Left renal pelvis (tissue), 4 donors: ENCODE results near the gene IGSF5. TPM values are rescaled to one million over a fixed set of nuclear protein-coding genes. Genes with fewer than 3 reads are reported as not detected.
"Not testable (repeated sequence)": the region's sequence is repeated elsewhere in the genome, so short reads cannot be mapped to it uniquely, and the experiment has no call there.

ENCODE experiments used
- DNase-seq, 4 donors: peaks; one replicate each; pipeline ENCODE4 v3.0.0-alpha.2; 2013; ENCODE audit warnings: low read depth in 4 of 4, low spot score in 3 of 4
- polyA plus RNA-seq, 4 donors: library from polyadenylated mRNA; unstranded; fragments of 120-200 nt; gene quantifications; one replicate each; pipeline ENCODE4 v1.2.1, GENCODE V29; 2013; ENCODE audit not compliant: insufficient read length in 4 of 4

The IGSF5 gene
- polyA plus RNA-seq, 4 donors = 0.46 to 1.1 (median 0.88) TPM

DNA sequence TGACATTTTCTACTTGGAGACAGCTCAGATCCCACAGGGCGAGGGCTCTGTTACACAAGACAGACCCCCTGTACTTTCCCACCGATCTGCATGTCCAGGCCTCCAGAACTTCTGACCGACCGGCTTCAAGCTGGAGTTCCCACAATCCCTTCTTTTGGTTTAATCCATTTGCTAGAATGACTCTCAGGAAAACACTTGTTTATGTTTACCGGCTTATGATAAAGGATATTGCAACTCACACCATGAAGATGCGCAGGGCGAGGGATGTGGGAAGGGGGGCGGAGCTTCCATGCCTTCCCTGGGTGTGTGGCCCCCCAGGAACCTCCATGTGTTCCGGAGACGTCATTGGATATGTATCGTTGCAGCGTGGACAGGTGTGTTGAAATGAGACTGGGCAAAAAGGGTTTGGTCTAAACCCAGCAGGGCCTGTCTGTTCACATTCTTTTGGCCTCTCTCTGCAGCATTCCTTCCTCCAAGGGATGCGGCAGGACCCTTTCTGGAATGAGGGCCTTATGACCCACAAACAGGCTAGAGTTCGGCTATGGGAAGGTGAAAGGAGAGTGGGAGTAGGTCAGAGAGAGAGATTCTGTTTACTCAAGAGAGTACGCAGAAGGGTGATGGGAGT, 7.5 kb upstream of the IGSF5 start:
- no peak for DNase-seq

DNA sequence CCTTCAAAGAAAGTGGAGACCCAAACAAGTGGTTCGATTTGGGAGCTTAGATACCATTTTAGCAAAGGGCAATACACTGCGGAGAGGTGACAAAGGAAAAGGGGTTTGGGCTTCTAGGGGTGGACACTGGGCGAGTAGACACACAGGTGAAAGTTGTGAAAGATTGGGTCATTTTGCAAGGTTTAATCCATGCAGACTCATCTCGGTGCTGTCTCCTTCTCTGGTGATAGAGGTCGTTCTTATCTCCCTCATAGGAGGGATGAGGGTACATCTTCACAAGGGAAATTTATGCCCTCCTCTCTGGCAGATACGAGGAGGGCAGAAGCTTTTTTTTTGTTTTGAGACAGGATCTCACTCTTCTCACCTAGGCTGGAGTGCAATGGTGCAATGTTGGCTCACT, 6.4 kb upstream of the IGSF5 start:
- no peak for DNase-seq

DNA sequence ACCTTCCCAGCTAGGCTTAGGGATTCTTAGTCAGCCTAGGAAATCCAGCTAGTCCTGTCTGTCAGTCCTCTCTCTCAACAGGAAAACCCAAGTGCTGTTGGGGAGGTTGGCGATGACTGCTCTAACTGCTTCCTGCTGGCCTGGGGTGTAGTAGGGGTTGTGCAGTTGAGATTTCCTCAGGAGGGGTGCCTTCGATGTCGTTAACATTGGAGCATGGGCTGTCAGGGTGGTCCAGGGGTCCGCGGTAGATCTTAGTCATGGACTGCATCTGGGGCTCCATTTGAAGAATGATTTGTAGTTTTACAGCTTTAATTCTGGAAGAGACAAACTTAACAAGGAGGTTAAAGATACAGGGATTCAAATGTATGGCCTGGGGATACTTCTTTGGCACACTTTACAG, 5.5 kb upstream of the IGSF5 start:
- not testable (repeated sequence) for DNase-seq

DNA sequence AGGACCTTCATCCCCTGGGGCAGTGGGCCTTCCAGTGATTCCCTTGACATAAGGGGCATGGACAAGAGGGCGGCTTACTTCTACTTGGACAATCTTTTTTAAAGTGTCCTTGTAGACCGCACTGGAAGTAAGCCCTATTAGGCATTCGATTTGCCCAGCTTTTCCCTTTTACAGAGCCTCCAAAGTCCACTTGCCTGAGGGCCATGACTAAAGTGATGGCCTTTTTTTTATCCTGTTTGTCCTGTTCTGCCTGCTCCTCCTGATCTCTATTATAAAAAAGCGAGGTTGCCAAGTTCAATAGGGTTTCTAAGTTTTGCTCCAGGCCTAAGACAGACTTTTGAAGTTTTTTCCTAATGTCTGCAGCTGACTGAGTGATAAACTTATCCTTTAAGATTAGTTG, 2.4 kb upstream of the IGSF5 start:
- DNase-seq = not testable (repeated sequence)

DNA sequence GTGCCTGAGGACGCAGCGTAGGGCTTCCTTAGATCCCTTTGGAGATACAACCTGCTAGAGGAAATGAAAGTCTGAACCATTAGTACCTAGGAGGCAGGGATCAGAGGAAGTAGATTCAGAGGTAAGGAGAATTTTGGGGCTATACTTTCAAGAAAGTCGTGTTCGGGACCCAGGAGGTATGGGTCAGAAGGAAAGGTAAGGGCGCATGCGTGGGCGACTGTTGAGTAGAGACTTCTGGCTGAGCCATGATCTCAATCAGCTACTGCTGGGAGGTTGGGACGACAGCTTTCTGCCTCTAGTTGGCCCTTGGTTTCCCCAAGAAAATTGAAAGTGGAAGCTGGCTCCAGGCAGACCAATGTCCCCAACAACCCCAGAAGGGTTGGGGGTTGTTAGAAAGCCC, 349 bp downstream of the IGSF5 start:
- not testable (repeated sequence) for DNase-seq

DNA sequence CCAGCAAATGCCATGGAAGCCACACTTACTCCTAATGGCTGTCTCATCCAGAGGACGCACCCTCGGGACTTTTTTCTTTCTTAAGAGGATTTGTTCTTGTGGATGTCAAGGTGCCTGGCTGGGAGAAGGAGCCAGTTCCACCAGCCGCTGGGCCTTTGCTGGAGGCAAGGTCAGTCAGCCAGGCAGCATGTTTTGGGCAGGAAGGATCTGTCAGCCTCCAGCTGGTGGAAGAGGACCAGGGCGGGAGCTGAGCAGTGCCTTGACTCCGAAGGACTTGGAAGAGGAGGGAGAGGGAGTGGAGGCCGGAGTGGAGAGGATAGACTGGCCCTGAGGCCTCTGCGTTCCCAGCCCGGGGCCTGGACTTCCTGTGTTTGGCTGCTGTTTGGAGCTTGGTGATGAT, 5.7 kb downstream of the IGSF5 start:
- no peak for DNase-seq

DNA sequence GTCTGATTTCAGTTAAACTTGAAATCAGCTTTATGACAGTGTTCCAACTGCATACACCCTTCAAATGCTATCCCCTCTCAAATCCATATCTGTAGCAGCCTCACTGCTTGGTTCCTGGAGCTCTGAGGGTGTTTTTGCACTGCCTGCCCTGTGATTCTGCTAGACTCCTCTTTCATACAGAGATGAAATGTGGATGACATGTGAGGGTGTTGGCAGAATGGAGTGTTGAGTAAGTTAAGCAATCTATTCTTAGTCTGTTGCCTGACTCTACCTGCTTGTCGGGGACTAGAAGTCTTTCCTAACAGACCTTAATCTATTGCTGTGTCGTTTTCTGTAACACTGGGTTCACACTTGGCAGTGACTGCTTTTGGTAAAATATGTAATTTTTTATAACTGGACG, 9.8 kb downstream of the IGSF5 start:
- no peak for DNase-seq

DNA sequence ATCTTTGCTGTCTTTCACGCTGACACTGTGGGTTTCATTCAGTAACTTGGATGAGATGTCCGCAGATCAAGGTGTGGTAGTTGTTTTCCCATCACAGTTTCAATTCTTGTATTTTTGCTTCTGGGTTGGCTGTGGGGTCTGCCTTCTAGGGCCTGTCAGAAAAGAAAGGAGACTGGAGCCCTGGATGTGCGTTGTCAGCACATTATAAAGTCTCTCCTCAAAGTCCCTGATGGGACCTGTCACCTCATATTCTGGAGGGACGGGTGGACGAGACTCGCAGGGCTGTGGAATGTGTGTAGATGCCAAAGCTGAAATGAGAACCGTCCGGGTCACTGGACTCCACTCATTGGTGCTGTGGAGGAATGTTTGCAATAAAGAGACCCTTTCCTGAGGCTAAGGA, 11.3 kb downstream of the IGSF5 start:
- no peak for DNase-seq

DNA sequence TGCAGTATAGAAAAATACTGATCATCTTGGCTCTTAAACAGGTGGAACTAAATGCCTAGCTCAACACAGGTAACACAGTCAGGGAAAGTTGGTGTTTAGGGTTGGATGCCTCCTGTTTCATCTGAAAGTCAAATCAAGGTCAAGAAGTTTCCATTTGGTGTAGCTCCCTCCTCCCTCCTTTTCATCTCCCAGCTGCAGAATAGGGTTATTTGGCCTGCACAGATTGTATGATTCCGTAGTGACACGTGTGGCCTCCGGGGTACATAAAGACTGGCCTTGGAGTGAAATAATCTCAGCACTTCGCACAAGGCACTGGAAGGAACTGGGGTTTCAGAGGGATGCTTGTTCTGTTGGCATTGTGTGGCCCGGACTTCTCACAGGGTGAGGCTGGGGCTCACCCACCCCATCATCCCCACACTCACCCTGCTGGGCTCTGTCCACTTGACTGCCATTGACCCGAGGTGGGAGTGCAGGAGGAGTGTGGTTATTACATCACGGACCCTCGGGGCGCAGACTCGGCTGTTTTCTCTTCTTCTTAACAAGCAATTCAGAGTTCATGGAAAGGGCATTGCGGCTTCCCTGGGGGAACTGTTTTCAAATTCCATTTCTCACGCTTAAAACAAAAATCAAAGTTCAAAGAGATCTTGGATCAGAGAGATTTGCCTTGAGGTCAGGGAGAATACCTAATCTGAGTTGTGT, 18.4 kb downstream of the IGSF5 start:
- DNase-seq = peak in 2 of 4 donors; percentile 6 to 8

DNA sequence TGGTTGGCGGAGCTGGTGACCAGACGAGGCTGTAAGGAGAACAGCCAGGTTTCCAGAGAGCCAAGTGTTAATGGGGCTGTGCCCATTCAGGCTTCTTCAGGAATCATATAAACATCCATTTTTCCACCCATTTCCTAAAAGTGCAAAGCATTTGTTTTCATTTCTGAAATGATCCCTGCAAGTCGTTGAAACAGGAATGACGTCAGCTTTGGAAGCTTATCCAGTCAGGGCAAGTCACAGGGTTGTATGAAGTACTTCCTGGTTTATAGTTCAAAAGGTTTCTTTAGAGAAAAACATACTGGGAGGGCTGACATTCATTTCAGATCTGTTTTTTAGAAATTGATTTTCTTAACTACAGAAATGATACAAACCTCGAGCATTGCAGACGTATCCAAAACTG, 29.2 kb downstream of the IGSF5 start:
- no peak for DNase-seq

DNA sequence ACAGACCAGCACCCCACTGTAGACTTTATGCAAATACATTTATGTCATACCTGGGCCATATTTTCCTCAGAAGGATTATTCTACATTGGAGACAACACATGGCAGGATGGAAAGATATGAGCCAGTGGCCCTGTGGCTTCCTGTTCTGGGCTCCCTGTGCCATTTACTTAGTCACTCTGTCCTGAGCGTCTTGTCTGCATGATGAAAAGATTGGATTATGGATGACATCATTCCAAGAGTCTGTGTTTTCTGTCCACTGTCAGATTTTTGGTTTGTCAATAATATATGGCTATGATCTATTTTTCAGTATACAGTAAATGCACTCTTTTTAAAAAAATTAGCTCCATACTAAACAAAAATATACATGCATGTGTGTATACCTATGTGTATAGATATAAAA, 30.8 kb downstream of the IGSF5 start:
- no peak for DNase-seq

DNA sequence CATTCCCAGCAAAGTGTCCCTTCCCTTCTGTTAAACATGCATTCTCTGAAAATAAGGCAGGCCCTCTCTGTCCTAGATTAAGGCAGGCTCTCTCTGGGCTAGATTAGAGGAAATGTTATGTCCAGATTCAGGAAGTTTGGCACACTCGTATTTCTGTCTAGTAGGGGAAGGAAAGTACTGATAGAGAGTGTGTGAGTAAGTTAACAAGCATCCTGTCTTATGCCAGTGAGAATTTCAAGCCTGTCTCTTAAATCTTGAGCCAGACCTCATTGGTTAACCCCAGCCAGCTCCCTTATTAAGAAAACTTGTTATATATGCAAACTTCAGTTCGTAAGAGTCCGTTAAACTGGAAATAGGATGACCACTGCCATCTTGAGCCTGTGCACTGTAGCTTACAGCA, 31.6 kb downstream of the IGSF5 start:
- DNase-seq = no peak

DNA sequence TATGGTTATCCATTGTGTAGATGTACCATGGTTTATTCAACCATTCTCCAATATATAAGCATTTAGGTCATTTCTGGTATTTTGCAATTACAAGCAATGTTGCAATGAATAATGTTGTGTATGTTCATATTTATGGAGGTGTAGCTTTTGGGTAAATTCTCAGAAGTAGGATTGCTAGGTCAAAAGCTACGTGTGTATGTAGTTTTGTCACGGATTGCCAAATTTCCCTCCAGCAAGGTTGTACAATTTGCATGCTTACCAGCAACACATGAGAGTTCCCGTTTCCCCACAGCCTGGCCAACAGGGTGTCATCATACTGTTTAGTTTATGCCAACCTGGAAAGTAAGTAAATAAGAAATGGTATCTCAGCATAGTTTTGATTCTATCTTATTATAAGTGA, 36.3 kb downstream of the IGSF5 start:
- DNase-seq = no peak

DNA sequence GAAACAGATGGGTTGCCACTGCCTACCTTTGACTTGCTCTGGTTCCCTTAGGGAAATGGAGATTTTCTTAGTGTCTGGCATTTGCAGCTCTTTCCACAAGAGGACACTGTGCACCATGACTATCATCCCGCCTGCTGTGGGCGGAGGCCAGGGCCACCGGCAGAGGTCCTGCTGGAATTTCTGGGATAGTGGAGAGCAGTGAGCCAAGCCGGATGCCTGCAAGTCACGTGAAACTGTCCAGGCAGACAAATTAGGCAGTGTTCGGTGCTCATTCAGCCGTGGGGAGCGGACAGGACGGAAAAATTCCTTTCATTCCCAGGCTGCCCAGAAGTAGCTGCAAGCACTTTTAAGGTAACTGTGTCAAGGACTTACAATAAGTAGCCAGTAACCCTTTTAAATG, 43.4 kb downstream of the IGSF5 start:
- peak; percentile 77 to 87 (median 80) for DNase-seq

DNA sequence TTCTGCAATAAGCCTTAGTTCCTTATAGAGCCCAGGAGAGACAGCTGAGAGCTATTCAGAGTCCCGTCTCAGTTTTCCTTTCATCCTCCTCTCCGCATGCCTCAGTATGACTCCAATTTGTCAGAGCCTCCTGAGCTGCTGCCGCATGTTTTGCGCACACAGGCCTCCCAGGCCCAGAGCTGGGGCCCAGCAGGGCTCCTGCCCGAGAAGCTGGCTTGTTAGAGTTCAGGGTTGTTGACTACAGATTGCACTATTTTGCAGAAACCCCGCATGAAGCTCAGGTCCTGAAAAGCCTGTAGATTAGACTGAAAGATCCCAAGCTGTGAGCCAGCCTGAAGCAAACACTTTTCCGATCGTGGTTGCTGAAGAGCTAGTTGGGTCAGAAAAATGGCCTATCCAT, 51.5 kb downstream of the IGSF5 start:
- DNase-seq = no peak

DNA sequence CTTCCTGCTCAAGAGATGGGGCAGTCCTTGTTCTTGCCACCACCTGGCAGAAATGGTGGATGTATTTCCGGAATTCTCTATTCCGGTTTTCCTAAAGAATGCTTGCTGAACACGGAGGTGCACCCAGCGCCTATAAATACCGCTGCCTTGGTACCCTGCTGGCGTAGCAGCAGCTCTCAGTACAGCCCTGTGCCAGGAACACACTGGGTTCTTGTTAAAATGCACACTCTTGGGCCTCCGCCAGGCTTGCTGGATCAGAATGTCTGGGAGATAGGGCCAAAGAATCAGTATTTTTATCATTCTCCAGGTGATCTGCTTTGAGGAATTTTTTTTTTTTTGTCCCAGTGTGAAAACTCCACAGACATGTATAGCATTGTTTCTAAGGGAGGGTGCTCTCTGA, 54.2 kb downstream of the IGSF5 start:
- no peak for DNase-seq

DNA sequence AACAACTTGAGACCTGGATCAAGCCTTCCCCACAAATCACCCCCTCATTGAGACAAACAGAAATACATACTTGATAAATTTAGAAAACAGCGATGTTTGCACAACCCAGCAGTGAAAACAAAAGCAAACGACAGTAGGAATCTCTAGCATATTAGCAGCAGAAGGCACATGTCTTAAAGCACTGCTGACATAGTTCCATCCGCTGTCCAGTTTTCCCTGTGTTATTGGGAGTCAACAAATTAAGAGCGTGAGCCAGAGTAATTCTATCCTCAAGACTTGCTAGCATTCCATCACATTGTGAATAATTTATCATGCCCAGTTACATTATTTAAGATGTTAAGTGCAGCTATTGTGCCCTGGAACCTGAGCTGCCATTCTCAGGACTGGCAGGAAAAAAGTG, 55.3 kb downstream of the IGSF5 start:
- no peak for DNase-seq

DNA sequence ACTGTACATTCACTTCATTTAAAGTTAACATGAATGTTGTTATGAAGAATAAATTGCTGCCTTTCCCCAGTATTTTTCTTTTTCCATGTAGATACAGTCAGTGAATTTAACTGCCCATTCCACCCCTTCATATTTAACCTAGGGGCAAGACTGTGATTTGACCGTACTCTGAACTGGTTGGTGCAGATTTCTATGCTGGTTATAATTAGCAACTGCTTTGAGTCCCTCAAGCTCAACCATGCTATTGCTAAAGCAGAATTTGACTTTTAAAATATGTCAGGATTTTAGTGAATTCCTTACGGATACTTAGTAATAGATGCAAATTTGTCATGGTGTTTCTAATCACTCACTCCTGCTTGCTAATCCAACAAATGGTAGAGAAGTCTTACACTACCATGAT, 57.2 kb downstream of the IGSF5 start:
- DNase-seq = no peak

DNA sequence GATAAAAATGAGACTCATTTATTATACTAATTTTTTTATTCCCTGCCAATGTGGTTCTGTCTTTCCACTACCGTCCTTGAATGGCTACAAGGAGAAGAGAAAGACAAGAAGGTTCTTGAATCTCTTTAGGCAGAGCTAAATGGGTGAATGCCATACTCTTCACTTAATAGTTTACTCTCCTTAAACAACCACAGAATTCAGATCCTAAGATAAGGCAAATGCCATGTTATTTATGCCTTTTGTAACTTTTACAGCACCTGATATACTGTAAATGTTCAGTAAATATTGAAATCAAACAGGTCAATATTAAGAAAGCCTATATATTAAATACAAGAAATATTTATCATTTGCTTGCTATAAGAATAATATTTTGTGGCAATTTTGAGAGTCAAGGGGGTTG, 58.4 kb downstream of the IGSF5 start:
- no peak for DNase-seq

DNA sequence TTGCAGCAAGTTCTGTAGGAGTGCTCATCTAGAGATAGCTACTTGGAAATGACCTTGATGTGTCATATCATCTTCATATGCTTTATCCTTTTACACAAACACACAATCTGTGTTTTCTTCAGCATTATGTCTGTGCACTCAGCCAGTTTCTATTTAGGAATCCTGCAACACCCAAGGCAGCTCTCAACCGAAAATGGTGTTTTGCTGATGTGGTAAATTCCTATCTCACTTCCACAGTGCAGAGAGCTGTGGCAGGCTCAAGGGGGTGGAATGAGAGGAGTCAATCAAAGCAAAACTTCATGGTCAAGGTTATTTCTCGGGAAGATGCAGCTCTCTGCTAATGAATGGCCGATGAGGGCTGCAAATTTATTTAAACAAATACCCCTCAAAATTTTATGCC, 59.3 kb downstream of the IGSF5 start:
- no peak for DNase-seq

DNA sequence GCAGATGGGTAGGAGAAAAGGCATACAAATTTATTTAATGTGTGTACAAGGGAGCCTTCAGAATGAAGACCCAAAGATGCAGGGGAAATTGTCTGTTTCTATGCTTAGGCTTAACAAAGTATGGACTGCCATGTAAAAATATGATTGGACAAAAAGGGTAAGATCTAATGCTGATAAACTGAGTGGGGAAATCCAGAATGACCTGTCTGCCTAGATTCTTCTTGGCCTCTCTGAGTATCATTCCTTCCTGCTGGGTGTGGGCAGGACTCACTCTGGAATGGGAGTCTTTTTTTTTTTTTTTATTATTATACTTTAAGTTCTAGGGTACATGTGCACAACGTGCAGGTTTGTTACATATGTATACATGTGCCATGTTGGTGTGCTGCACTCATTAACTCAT, 61.0 kb downstream of the IGSF5 start:
- no peak for DNase-seq

DNA sequence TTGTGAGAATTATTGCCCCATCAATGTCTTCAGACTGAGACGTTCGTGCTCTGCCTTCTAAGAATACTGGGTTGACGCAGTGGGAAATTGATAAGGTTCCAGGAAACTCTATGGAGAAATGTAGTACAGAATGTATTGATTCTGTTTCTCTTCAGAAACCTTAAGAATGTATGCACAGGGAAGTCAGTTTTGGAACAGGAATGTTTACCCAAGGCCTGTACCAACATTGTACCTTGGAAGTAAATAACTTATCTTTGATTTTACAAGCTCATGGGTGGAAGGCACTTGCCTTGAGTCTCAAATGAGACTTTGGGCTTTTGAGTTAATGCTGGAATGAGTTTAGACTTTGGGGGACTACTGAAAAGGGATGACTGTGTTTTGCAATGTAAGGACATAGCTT, 62.8 kb downstream of the IGSF5 start:
- DNase-seq = no peak

DNA sequence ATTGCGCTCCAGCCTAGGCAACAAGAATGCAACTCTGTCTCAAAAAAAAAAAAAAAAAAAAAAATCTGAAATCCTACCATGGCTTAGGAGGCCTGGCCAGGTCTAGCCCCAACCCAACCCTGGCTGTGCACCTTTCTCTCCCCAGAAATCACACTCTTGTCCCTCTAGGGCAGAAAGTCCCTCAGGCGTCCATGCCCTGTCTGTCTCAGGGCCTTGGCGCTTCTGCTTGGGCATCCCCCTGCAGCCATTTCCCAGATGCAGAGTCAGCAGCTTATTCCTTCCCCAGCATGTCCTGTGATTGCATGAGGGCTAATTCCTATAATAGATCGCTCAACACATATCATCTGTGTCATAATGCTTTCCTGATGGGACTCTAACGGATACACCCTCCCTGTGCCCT, 65.0 kb downstream of the IGSF5 start:
- no peak for DNase-seq
